Fibroblast of mammary gland (primary cell): ENCODE results near the gene MACF1.
A peak's percentile ranks its signal among the peaks of the same experiment; 100 is the strongest.

Source experiments
- DNase-seq: peaks from one replicate; pipeline ENCODE4 v3.0.0-alpha.2; 2010; ENCODE audit warnings: low read depth
- H3K4me3 ChIP-seq: 2 replicates; pipeline ENCODE4 v1.5.1; 2011; ENCODE audit warnings: low read depth, mild to moderate bottlenecking, low read length, moderate library complexity; ENCODE audit not compliant: control insufficient read depth
- TF ChIP-seq, protein P1 (sequence below): conservative IDR thresholded peaks from 2 replicates; pipeline ENCODE4 v1.5.1; 2011; ENCODE audit warnings: low read depth, low read length, inconsistent platforms; ENCODE audit not compliant: control insufficient read depth, insufficient read depth

Gene MACF1

DNA sequence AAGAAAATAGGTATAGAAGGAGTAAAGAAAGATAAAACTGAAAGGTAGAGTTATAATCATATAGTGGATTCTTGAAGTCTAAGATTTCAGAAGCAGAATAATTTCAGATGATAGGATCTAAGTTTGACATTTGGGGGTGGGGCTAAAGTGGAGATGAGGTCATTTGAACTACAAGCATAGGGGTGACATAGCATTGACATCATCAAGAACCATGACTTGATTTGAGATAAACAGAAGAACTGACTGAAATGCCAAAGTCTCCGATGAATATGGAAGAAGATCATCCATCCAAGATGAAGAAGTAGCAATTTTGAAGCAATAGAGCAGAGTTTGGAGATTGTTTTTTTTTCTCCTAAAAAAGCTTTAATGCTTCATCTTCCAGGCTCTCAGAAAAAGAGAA is 122.3 kb downstream of the MACF1 start:
- DNase-seq, result peak; percentile 31
- H3K4me3 ChIP-seq, result no peak overlapping the region
- TF ChIP-seq, protein P1, sequence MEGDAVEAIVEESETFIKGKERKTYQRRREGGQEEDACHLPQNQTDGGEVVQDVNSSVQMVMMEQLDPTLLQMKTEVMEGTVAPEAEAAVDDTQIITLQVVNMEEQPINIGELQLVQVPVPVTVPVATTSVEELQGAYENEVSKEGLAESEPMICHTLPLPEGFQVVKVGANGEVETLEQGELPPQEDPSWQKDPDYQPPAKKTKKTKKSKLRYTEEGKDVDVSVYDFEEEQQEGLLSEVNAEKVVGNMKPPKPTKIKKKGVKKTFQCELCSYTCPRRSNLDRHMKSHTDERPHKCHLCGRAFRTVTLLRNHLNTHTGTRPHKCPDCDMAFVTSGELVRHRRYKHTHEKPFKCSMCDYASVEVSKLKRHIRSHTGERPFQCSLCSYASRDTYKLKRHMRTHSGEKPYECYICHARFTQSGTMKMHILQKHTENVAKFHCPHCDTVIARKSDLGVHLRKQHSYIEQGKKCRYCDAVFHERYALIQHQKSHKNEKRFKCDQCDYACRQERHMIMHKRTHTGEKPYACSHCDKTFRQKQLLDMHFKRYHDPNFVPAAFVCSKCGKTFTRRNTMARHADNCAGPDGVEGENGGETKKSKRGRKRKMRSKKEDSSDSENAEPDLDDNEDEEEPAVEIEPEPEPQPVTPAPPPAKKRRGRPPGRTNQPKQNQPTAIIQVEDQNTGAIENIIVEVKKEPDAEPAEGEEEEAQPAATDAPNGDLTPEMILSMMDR, result no peak

DNA sequence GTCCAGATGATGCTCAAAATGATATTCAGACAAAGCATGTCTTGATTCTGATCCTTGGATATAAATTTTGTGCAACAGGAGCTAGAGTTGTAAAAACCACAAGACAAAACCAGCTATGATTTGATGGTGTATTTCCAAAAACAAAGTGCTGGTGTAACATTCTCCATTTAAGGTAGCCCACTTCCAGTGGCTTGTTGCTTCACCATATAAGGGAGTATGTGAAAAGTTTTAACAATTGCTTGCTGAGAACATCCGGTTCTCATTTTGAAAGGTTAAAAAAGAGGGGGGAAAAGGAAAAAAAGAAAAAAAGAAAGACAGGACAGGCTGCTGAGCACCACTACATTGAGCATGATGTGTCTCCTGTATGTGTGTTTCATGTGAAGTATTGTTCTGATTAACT is 123.6 kb downstream of the MACF1 start:
- DNase-seq, result no peak
- H3K4me3 ChIP-seq, result no peak overlapping the region

DNA sequence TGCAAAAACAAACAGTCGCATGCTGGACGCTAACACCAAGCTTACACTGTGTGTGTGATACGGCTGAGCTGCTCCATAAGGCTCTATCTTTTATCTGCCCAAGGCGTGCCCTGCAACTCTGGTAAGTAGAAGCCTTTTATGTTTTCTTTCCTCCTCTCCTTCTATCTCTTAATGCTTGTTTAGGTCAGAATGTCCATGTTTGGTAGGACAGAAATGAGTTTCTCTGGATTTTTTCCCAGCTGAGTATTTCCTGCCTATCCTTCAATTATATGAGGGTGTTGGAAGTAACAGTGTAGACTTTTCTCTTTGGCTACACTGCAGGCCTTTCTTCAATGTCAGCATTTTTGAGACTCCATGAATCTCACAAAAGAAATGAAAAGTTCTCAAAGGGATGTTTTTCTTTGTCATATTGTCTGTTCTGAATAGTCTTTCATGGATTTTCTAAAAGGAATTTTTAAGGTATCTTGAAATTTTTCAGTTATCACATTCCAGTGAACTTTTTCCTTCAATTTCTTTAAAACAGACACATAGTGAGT is 124.2 kb downstream of the MACF1 start:
- H3K4me3 ChIP-seq, result no peak overlapping the region
- DNase-seq, result no peak

More for the DNA sequence above, 123.6 kb downstream of the MACF1 start:
- TF ChIP-seq, protein P1, result no peak

DNA sequence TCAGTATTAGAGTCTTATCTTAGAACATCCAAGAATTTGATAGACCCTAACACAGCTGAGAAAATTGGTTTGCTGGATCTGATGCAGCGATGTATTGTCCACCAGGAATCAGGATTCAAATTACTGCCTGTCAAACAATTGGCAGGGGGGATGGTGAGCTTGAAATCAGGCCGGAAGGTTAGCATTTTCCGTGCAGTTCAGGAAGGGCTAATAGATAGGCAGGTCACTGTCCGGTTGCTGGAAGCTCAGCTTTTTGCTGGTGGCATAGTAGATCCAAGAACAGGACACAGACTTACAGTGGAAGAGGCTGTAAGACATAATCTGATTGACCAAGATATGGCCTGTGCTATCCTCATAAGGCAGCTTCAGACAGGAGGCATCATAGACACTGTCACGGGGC is 127.2 kb downstream of the MACF1 start:
- TF ChIP-seq, protein P1, result no peak
- H3K4me3 ChIP-seq, result no peak overlapping the region
- no peak for DNase-seq

More for the DNA sequence above, 124.2 kb downstream of the MACF1 start:
- TF ChIP-seq, protein P1, result no peak

DNA sequence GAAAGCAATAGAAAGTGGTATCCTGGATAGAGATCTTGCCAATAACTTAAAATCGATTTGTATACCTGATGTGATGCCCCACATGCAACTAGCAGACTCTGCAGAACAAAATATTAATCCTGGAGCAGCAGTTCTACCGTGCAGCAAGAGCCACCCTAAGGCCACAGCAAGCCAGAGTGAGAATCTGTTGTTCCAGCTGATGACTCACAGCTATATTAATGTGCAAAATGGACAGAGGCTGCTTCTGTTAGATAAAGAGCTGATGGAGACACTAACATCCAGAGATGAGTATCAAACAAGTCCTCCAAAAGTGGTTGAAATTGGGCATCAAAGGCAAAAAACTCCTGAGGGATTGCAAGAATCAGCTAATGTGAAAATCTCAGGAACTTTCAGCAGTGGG is 127.8 kb downstream of the MACF1 start:
- H3K4me3 ChIP-seq, result no peak overlapping the region
- TF ChIP-seq, protein P1, result no peak
- DNase-seq, result peak; percentile 17

DNA sequence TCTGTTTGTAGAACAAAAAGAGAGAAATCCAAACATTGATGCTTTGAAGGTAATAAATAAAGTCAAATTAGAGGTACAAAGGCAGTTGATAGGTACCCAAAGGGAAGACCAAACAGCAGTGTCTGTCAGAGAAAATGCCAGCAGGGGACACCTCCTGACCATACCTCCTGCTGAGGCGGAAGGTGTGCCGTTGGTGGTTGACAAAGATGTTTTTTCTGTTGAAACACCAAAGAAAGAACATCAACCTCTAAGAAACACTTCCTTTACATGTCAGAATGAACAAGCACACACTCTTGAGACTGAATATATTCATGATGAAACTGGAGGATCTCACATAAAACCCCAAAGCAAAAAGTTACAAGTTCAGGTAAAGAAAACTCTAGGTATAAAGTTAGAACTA is 128.3 kb downstream of the MACF1 start:
- TF ChIP-seq, protein P1, result no peak
- H3K4me3 ChIP-seq, result no peak overlapping the region
- no peak for DNase-seq

DNA sequence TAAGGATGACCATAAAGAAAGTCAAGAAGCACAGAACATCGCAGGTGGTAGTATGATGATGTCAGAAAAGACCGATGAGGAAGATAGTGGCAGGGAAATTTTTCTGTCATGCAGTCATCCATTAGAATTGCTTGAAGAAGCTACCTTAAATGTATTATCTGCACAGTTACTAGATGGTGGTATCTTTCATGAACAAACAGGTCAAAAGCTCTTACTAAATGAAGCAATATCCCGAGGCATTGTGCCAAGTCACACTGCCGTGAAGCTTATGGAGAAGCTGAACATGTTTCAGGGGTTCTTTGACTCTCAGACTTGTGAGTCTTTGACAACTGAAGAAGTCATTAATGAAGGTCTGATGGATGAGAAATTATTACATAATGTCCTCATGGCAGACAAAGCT is 128.8 kb downstream of the MACF1 start:
- peak; percentile 33 for DNase-seq
- TF ChIP-seq, protein P1, result no peak
- no peak overlapping the region for H3K4me3 ChIP-seq
